Mammary epithelial cell (primary cell): ENCODE data around the gene ZNFX1.

ENCODE experiments used
- CTCF ChIP-seq, 2 donors: IDR thresholded peaks in 1 of 2; conservative IDR thresholded peaks in 1 of 2; 2 replicates each; pipeline ENCODE4 v1.5.1; 2011 to 2012; ENCODE audit warnings: inconsistent platforms in 2 of 2, low read length in 2 of 2, mild to moderate bottlenecking in 2 of 2, control low read depth in 1 of 2, low read depth in 1 of 2; ENCODE audit not compliant: insufficient read depth in 1 of 2; ENCODE audit errors: extremely low read depth in 1 of 2
- EZH2 ChIP-seq: IDR thresholded peaks from 2 replicates; pipeline ENCODE4 v1.6.1; 2012; ENCODE audit warnings: low read length, inconsistent platforms, borderline replicate concordance

DNA sequence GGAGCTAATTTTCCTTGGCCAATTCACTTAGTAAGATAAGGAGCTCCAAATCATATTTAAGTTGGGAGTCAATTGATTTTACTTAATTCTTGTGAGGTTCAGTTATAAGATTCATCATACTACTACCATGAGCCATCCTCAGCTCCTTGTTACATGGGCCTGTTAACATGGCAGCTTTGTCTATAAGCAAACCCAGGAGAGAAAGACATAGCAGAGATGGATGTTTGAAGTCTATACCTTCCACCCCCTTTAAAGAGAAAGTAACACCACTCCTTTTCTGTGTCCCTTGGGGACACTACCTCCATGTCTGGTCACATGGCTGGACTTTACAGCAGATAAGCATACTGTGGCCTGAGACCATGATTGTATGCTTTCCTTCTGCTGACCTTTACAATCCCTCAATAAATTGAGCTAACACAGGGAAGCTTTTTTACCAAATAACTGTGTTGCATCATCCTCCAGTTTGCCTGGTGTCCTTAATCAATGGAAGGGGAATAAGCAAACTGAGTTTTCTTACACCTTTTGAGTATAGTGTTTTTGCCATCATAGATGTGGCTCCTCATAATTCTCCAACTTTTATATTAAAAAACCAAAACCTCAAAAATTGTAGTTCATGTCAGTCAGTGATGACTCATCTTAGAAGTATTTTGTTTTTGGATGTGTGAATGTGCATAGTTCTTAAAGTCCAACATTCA is 9.8 kb upstream of the ZNFX1 start:
- no peak for TF ChIP-seq CTCF (conservative IDR thresholded peaks at IDR 0.05 in 1 of 2, IDR thresholded peaks at IDR 0.05 in 1 of 2; ENCODE audit: extremely low read depth in 1 of 2, insufficient read depth in 1 of 2, low read depth in 1 of 2, low read length in 2 of 2)
- no peak for TF ChIP-seq EZH2
